Hepatocyte (in vitro differentiated cells): ENCODE results near the gene SLC22A31. TPM values are rescaled to one million over a fixed set of nuclear protein-coding genes. Genes with fewer than 3 reads are reported as not detected.

Experiments
- DNase-seq: peaks from one replicate; pipeline ENCODE4 v3.0.0-alpha.2; 2016; ENCODE audit warnings: low spot score
- H2AFZ ChIP-seq: fragments of 200-600 bp; sonication (generic); 2 replicates; pipeline ENCODE4 v1.6.0; 2016; ENCODE audit warnings: antibody characterized with exemption, mild to moderate bottlenecking
- H3K27ac ChIP-seq: fragments of 200-600 bp; sonication (generic); 2 replicates; pipeline ENCODE4 v1.5.1; 2016; ENCODE audit warnings: mild to moderate bottlenecking
- H3K27me3 ChIP-seq: fragments of 200-600 bp; sonication (generic); 2 replicates; pipeline ENCODE4 v1.6.1; 2016
- H3K36me3 ChIP-seq: fragments of 200-600 bp; sonication (generic); replicated peaks from 2 replicates; pipeline ENCODE4 v1.5.1; 2016; ENCODE audit warnings: low read depth; ENCODE audit not compliant: insufficient read depth
- H3K4me1 ChIP-seq: fragments of 200-600 bp; sonication (generic); 2 replicates; pipeline ENCODE4 v1.5.1; 2016; ENCODE audit warnings: mild to moderate bottlenecking, moderate library complexity; ENCODE audit not compliant: insufficient read depth
- H3K4me2 ChIP-seq: fragments of 200-600 bp; sonication (generic); 2 replicates; pipeline ENCODE4 v1.6.0; 2016
- H3K4me3 ChIP-seq: fragments of 200-600 bp; sonication (generic); 2 replicates; pipeline ENCODE4 v1.5.1; 2016; ENCODE audit warnings: mild to moderate bottlenecking
- H3K79me2 ChIP-seq: fragments of 200-600 bp; sonication (generic); 2 replicates; pipeline ENCODE4 v1.6.0; 2017; ENCODE audit warnings: mild to moderate bottlenecking
- H3K9me2 ChIP-seq: fragments of 200-600 bp; sonication (generic); replicated peaks from 2 replicates; pipeline ENCODE4 v1.6.0; 2017; ENCODE audit warnings: mild to moderate bottlenecking; ENCODE audit not compliant: insufficient read depth
- H3K9me3 ChIP-seq: fragments of 200-600 bp; sonication (generic); 2 replicates; pipeline ENCODE4 v1.5.1; 2016; ENCODE audit warnings: low read depth, mild to moderate bottlenecking
- H4K20me1 ChIP-seq: fragments of 200-600 bp; sonication (generic); 2 replicates; pipeline ENCODE4 v1.6.0; 2016; ENCODE audit warnings: mild to moderate bottlenecking; ENCODE audit not compliant: insufficient read depth, poor library complexity, severe bottlenecking
- EZH2 ChIP-seq: fragments of 200-600 bp; sonication (generic); IDR thresholded peaks from 2 replicates; pipeline ENCODE4 v1.6.1; 2016; ENCODE audit warnings: antibody characterized with exemption, mild to moderate bottlenecking, borderline replicate concordance
- EZH2phosphoT487 ChIP-seq: fragments of 200-600 bp; sonication (generic); IDR thresholded peaks from one replicate; pipeline ENCODE4 v1.6.1; 2018; ENCODE audit warnings: antibody characterized with exemption, mild to moderate bottlenecking, low read depth, moderate library complexity; ENCODE audit not compliant: unreplicated experiment, severe bottlenecking
- WGBS: methylation state at CpG from one replicate; pipeline ENCODE4 v1.1.6; 2016; ENCODE audit warnings: low lambda C conversion rate; ENCODE audit errors: missing lambda C conversion rate; 5-methylcytosine and 5-hydroxymethylcytosine counted together
- polyA plus RNA-seq: library from polyadenylated mRNA; unstranded; fragments of >200 nt; fragmentation: Nextera tagmentation; extraction: Ambion mirVana; gene quantifications from 2 replicates; pipeline ENCODE4 v1.2.1, GENCODE V29; 2016
- total RNA-seq: library from RNA; depleted of rRNA; stranded (reverse); fragments of >200 nt; gene quantifications from 2 replicates; pipeline ENCODE4 v1.2.3, GENCODE V29; 2014
- TF ChIP-seq, protein P1 (sequence below): fragments of 200-600 bp; sonication (generic); IDR thresholded peaks from 2 replicates; pipeline ENCODE4 v1.5.1; 2016; ENCODE audit warnings: antibody characterized with exemption, mild to moderate bottlenecking; ENCODE audit not compliant: poor library complexity

Gene SLC22A31
- total and polyA plus RNA-seq, 2 experiments from 2014 or later = 1.4 to 1.6 TPM

DNA sequence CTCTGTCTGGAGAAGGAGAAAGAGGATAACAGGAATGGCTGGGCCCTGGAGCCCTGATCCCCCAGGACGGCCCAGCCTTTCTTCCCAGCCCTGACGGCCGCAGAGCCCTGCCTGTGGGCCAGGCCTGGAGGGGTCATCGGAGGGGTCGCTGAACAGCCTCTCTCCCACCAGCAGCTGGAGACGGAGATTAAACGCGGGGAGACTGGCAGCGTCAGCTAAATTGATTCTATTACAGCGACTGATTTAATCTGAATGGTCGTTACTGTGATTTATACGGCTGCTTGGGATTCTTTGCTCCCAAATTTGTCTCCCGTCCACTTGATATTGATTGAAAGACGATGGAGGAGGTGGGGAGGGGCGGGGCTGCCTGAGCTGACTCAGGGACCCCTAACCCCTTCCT lies 35.9 kb downstream of the SLC22A31 start:
- Histone ChIP-seq H3K4me1 (peaks cover 4% of the 10 kb centered on the region), H3K4me2 (no peak overlapping the region), H3K4me3 (no peak overlapping the region), H2AFZ (no peak overlapping the region), H3K27ac (no peak overlapping the region), H3K9me2 (no peaks in the 10 kb centered on the region), H3K9me3 (no peaks in the 10 kb centered on the region), H3K79me2 (no peaks in the 10 kb centered on the region), H4K20me1 (no peaks in the 10 kb centered on the region), H3K36me3 (no peaks in the 10 kb centered on the region), H3K27me3 (no peaks in the 10 kb centered on the region)
- TF ChIP-seq, protein P1, sequence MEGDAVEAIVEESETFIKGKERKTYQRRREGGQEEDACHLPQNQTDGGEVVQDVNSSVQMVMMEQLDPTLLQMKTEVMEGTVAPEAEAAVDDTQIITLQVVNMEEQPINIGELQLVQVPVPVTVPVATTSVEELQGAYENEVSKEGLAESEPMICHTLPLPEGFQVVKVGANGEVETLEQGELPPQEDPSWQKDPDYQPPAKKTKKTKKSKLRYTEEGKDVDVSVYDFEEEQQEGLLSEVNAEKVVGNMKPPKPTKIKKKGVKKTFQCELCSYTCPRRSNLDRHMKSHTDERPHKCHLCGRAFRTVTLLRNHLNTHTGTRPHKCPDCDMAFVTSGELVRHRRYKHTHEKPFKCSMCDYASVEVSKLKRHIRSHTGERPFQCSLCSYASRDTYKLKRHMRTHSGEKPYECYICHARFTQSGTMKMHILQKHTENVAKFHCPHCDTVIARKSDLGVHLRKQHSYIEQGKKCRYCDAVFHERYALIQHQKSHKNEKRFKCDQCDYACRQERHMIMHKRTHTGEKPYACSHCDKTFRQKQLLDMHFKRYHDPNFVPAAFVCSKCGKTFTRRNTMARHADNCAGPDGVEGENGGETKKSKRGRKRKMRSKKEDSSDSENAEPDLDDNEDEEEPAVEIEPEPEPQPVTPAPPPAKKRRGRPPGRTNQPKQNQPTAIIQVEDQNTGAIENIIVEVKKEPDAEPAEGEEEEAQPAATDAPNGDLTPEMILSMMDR = no peak
- no peak for TF ChIP-seq EZH2phosphoT487
- TF ChIP-seq EZH2 = no peak
- no peak for DNase-seq
- WGBS = 56% methylated on average over 14 of the region's 15 CpGs

DNA sequence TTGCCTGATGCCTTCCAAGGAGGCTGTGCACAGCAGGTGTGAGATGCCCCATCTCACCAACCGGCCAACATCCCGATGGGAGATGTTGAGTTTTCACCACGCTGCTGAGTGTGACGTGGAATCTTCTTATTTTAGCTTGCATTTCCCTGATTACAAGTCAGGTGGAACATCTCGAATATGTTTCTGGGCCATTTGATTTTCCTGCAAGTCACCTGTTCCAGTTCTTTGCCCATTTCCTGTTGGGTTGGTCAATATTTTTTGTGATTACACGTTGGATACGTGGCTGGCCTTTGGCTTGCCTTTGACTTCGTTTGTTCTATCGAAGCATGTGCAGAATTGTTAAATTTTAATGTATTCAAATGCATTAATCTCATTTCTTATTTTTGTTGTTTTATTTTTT lies 37.0 kb downstream of the SLC22A31 start:
- WGBS = 95% methylated on average over 9 of the region's 9 CpGs
- Histone ChIP-seq H3K4me2 (no peak overlapping the region), H3K9me3 (no peaks in the 10 kb centered on the region), H3K27me3 (no peaks in the 10 kb centered on the region), H3K79me2 (no peaks in the 10 kb centered on the region), H4K20me1 (no peaks in the 10 kb centered on the region), H3K36me3 (no peaks in the 10 kb centered on the region), H3K27ac (no peak overlapping the region), H2AFZ (no peak overlapping the region), H3K4me1 (peaks cover 4% of the 10 kb centered on the region), H3K4me3 (no peak overlapping the region), H3K9me2 (no peaks in the 10 kb centered on the region)
- TF ChIP-seq EZH2 = no peak
- no peak for TF ChIP-seq EZH2phosphoT487
- no peak for DNase-seq

DNA sequence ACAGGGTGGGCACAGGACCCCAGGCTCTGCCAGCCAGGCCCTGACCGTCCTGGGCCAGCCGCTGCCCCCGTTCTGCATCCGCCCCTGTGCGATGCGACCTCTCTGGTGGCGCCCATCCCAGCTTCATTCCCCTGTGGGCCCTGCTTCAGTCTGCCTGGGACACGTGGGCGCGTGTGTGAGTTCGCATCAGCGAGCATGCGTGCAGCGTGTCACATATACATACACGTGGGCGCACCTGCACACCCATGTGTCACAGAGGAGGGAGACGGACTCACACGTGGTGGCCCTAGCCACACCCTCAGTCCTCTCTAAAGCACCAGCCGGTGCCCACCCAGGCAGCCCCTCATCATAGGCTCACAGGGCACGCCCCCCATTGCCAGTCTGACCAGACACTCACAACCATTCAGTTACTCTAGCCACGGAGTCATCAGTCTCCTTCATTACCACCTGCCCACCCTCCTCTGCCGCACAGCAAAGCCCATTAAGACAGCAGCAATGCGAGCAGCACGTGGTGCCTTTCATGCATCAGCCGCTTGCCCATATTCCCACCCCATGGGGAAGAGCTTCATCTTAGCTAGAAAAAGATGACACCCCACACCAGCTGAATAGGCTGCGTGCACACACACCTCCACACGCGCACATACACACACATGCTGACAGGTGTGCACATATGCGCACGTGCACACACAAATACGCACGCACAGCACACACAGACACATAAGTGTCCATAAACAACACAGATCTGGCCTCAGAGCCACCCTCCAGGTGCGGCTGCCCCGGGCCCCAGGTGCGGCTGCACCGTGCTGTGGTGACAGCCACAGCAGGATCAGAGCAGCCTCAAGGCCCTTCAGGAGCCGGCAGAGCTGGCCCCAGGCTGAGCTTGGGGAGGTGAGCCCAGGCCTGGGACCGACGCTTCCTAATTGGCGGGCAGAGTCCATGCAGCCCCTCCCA lies 38.3 kb downstream of the SLC22A31 start:
- no peaks in the 10 kb centered on the region for H3K9me2 ChIP-seq
- no peaks in the 10 kb centered on the region for H3K79me2 ChIP-seq
- 93% methylated on average over 40 of the region's 40 CpGs for whole genome bisulfite sequencing
- DNase-seq = no peak
- peaks cover 2% of the 10 kb centered on the region for H3K4me1 ChIP-seq
- H3K9me3 ChIP-seq = no peaks in the 10 kb centered on the region
- H3K27me3 ChIP-seq = no peaks in the 10 kb centered on the region
- H3K4me3 ChIP-seq = no peak overlapping the region
- H4K20me1 ChIP-seq = no peaks in the 10 kb centered on the region
- no peaks in the 10 kb centered on the region for H3K36me3 ChIP-seq
- H3K27ac ChIP-seq = no peak overlapping the region
- no peak overlapping the region for H3K4me2 ChIP-seq
- TF ChIP-seq, protein P1 = no peak
- no peak for TF ChIP-seq EZH2phosphoT487
- TF ChIP-seq EZH2 = no peak
- H2AFZ ChIP-seq = no peak overlapping the region

DNA sequence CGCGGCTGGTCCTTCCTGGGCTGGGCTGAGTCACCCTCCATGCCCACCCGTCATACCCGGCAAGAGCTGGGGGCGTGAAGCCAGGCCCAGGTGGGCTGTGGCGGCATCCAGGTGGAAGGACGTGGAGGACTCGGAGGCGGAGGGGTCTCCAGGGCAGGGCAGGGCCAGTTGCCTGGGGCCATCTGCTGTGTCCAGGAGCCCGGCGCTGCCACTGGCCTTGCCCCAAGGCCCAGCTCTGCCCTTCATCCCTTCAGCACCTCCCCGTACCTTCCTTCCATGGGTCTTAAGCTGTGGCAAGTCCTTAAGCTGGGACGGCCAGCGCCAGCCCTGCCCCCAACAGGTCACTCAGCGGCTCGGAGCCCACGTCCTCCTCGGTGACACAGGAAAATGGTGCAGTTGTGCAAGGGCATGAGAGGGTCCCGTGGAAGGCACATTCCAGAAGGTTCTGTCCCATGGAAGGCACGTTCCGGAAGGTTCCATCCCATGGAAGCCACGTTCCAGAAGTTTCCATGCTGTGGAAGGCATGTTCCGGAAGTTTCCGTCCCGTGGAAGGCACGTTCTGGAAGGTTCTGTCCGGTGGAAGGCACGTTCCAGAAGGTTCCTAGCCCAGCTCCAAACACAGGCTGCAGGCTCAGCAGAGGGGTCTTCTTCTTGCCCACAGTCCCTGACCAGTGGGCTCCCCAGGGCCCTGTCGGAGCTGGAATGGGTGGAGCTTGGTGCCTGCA lies 39.2 kb downstream of the SLC22A31 start:
- Histone ChIP-seq H4K20me1 (no peaks in the 10 kb centered on the region), H3K4me1 (no peaks in the 10 kb centered on the region), H3K9me3 (no peaks in the 10 kb centered on the region), H3K27me3 (no peaks in the 10 kb centered on the region), H2AFZ (no peak overlapping the region), H3K79me2 (no peaks in the 10 kb centered on the region), H3K9me2 (no peaks in the 10 kb centered on the region), H3K4me3 (no peak overlapping the region), H3K36me3 (no peaks in the 10 kb centered on the region), H3K4me2 (no peak overlapping the region), H3K27ac (no peak overlapping the region)
- TF ChIP-seq EZH2 = no peak
- TF ChIP-seq, protein P1 = no peak
- TF ChIP-seq EZH2phosphoT487 = no peak
- 91% methylated on average over 29 of the region's 29 CpGs for WGBS
- DNase-seq = no peak
